Activated CD8-positive, alpha-beta memory T cell treated with anti-CD3 and anti-CD28 coated beads, Interleukin-2, amount 50 U/mL, for 48 hours (primary cell): ENCODE measurements around the gene KRT13.

Experiments used
- DNase-seq: peaks from one replicate; pipeline ENCODE4 v3.0.0-alpha.2; 2020

Gene KRT13

DNA sequence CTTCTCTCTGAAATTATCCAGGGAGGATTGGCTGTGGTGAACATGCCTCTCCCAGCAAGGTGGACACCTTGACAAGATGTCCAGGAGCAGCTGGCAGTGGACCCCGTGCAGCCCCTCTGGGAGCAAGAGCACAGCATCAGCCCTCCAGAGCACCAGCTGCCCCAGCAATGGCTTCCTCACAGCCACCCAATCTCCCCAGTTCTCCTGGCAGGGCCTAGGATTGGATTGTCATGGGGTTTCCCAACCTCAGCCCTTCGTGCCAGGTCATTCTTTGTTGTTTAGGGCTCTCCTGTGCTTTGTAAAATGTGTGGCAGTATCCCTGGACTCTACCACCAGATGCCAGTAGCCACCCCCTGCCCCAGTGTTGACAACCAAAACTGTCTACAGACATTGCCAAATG is 13.9 kb downstream of the KRT13 start:
- DNase-seq: no peak

DNA sequence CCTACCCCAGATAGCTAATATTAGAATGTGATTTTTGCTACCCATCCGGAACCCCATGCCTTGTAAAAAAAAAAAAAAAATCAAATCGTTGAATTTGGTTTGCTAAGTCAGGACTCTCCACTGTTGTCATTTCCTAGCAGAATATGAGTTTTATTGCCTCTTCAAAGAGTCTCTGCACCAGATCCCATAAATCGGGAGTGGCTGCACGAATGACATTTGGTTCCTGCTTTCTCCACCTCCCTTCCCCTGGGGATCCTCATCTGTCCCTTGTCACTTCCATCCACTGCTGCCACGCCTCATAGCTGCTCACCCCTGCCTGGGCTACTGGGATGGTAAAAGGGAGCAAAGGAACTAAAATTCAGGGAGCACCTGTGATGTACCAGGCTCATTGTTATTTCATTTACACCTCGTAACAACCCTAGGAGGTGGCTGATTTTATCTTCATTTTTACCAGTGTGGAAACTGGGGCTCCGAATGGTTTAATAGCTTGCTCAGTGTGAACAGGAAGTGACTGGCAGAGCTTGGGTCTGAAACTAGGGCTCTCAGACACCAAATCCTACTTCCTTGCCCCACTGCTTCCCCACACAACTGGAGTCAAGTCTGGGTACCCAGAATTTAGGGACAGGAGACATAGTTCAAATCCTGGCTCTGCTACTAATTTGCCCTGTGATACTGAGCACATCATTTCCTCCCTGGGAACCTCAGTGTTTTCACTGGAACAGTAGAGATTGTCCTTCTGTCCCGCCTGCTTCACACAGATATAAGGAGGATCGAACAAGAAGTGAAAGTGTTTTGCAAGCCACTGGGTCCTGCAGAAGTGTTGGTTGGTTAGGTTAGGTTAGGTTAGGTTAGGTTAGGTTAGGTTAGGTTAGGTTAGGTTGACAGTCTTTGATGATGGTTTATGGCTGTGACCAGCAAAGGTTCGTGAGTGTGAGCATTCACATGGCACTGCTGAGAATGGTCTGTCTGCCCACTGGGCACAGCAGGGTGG is 15.1 kb downstream of the KRT13 start:
- DNase-seq: no peak

GRCh38 chr17:41489531-41489930 is 15.9 kb downstream of the KRT13 start, which contains the start of gene KRT36:
Gene KRT36, minus strand, starts transcription at chr17:41489910. Its CDS starts 46 bp downstream, at chr17:41489864.
- no peak for DNase-seq

GRCh38 chr17:41486809-41487530 is 18.4 kb downstream of the KRT13 start:
- DNase-seq: peak; percentile 84

GRCh38 chr17:41486316-41486715 is 19.1 kb downstream of the KRT13 start:
- no peak for DNase-seq

GRCh38 chr17:41484920-41485904 is 20.2 kb downstream of the KRT13 start:
- no peak for DNase-seq

GRCh38 chr17:41483991-41484826 is 21.2 kb downstream of the KRT13 start:
- no peak for DNase-seq

DNA sequence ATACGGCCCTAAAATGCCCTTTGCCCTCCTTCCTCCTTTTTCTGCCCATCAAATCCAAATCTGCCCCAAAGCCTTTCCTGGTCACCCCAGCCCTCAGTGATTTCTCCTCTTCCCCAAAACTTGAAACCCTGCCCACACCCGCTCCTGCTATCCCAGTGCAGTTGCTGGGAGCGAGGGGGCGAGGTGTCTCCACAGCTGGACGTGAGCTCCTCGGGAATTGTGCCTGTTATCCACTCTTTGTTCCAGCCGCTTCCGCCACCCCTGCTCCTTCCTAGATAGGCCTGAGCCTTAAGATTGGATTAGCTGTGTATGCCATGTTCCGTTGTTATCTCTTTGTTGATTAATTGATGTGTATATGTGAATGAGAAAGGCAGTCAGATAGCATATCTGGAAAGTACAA is 21.9 kb downstream of the KRT13 start:
- no peak for DNase-seq

DNA sequence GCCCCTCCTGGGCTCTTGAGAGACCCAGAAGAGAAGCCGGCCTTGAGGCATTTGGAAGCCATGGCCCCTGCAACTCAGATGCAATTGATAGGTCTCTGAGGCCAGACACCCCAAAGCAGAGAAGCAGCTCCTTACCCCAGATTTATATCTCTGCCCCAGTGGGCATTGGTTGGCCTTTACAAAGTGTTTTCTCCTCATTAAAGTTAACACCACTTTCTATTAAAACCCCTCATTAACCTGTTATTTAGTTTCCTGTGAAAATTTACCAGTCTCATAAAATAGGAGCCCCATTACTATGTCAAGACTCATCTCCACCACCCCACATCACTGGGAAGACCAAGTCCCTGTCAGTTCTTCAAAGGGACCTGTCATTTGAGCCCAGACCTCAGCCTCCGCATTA is 24.4 kb downstream of the KRT13 start, which contains the start of gene KRT35:
Gene KRT35 (minus strand): TSS at position 116 of the 400 bp plus-strand sequence. CDS start 54 bp downstream, at position 62.
- no peak for DNase-seq

- no peak for DNase-seq
Measured at GRCh38 chr17:41480581-41480980, 24.8 kb downstream of the KRT13 start.

GRCh38 chr17:41480136-41480535 is 25.3 kb downstream of the KRT13 start:
- DNase-seq: no peak

DNA sequence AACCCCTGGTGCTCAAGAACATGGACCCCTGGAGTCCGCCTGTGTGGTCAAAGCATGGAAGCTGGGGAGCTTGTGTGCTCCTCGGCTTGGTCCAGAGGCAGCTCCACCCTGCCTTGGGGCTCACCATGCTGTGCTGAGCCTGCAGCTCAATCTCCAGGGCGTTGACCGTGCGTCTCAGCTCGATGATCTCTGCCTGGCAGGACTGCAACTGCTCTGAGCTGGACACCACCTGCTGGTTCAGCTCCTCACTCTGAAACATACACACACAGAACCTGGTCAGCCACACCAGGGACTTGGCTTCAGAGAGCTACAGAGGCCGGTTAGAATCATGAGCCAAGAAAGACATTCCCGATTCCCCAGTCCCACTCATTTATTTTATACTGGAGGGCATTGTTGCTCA is 27.2 kb downstream of the KRT13 start:
- no peak for DNase-seq

- DNase-seq: no peak
Measured at GRCh38 chr17:41476866-41477815, 28.3 kb downstream of the KRT13 start.

DNA sequence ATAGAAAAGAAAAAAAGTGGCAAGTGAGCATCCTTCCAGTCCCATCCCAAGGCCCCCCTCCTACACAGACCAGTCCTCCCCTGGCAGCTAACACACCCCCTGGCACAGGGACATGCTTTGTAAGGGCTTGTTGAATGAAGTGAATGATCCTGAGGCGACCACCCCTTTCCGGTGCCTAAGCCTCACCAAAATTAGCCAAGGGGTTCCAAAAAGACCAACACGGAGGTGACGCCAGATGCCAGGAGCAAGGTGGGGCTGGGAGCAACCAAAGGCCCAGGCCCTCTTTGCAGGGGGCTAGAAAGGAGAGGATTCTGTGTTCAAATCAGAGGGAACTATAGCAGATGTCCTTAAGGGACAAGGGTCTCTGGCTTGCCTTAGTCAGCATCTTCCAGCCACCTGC is 30.0 kb downstream of the KRT13 start:
- no peak for DNase-seq

GRCh38 chr17:41474863-41475262 is 30.5 kb downstream of the KRT13 start:
- no peak for DNase-seq

- no peak for DNase-seq
Measured at GRCh38 chr17:41468346-41468745, 37.1 kb downstream of the KRT13 start.

- no peak for DNase-seq
Measured at GRCh38 chr17:41467561-41467960, 37.9 kb downstream of the KRT13 start.

- DNase-seq: no peak
Measured at GRCh38 chr17:41466988-41467387, 38.4 kb downstream of the KRT13 start, which contains the start of gene KRT32. Gene KRT32, minus strand, starts transcription at chr17:41467386. Its CDS starts 61 bp downstream, at chr17:41467325.

DNA sequence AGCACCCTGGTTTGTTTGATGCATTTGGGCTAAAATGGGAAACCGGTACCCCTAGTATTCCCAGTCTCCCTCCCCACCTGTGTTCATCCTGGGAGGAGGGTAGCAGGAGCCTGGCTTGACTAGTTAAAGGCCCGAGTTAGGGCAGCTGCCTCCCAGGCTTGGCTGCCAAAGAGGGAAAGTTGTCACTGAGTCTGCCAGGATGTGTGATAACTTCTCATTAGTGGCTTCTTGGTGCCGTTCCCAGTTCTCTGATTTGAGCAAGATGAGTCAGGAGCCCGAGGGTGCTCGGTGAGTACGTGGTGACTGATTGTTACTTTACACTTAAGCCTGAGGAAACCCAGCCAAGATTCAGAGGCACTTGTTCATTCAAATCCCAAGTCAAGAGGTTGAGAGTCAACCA is 40.7 kb downstream of the KRT13 start:
- no peak for DNase-seq

DNA sequence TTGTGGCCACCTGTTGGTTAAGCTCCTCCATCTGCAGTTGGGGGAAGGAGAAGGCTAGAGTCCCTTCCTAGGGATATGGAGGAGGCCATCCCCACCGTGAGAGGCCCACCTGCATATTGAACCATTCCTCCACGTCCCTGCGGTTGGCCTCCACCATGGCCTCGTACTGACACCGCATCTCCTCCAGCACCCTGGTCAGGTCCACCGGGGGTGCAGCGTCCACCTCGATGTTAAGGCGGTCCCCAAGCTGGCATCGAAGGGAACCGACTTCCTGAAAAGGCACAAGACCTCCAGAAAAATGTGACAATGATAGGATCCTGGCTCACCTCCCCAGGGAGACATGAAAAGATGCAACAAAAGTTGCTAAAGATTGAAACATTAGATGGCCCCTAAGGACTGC is 41.2 kb downstream of the KRT13 start:
- DNase-seq: no peak
